Esophagus (tissue), 2 donors: ENCODE measurements around the gene MPZL2. TPM values are rescaled to one million over a fixed set of nuclear protein-coding genes. Genes with fewer than 3 reads are reported as not detected.
A peak's percentile ranks its signal among the peaks of the same experiment; 100 is the strongest.

Experiments
- H3K27ac ChIP-seq, 2 donors: one replicate each; pipeline ENCODE4 v1.5.1; 2013; ENCODE audit warnings: low read depth in 2 of 2, mild to moderate bottlenecking in 2 of 2, inconsistent platforms in 1 of 2, low read length in 1 of 2, moderate library complexity in 1 of 2
- H3K27me3 ChIP-seq, 2 donors: one replicate each; pipeline ENCODE4 v1.6.1; 2013; ENCODE audit warnings: low read length in 2 of 2, control low read depth in 1 of 2, mild to moderate bottlenecking in 1 of 2; ENCODE audit not compliant: insufficient read depth in 2 of 2, control insufficient read depth in 1 of 2
- H3K36me3 ChIP-seq, 2 donors: one replicate each; pipeline ENCODE4 v1.6.1; 2013; ENCODE audit warnings: low read length in 1 of 2; ENCODE audit not compliant: control insufficient read depth in 2 of 2, insufficient read depth in 2 of 2
- H3K4me1 ChIP-seq, 2 donors: one replicate each; pipeline ENCODE4 v1.6.1; 2013; ENCODE audit warnings: low read length in 1 of 2; ENCODE audit not compliant: control insufficient read depth in 2 of 2, insufficient read depth in 2 of 2
- H3K4me3 ChIP-seq, 2 donors: one replicate each; pipeline ENCODE4 v1.5.1; 2013; ENCODE audit warnings: low read length in 2 of 2, mild to moderate bottlenecking in 2 of 2, low read depth in 1 of 2, moderate library complexity in 1 of 2
- H3K9me3 ChIP-seq, 2 donors: one replicate each; pipeline ENCODE4 v1.6.1; 2013; ENCODE audit warnings: mild to moderate bottlenecking in 2 of 2, low read depth in 1 of 2, low read length in 1 of 2, moderate library complexity in 1 of 2; ENCODE audit not compliant: control insufficient read depth in 2 of 2, insufficient read depth in 1 of 2
- WGBS, 2 donors: extraction: QIAGEN DNeasy Blood & Tissue Kit; methylation state at CpG; one replicate each; pipeline ENCODE4 v1.1.7; 2013; 5-methylcytosine and 5-hydroxymethylcytosine counted together
- polyA plus RNA-seq, 2 donors: library from polyadenylated mRNA; stranded (reverse); fragments of 200-250 nt; gene quantifications; one replicate each; pipeline ENCODE4 v1.2.3, GENCODE V29; 2013
- donor health status: healthy with polysubstance abuse.
- donor health status: Bipolar disorder and iron deficiency.

Gene MPZL2
- polyA plus RNA-seq, 2 donors: 150 to 185 TPM

DNA sequence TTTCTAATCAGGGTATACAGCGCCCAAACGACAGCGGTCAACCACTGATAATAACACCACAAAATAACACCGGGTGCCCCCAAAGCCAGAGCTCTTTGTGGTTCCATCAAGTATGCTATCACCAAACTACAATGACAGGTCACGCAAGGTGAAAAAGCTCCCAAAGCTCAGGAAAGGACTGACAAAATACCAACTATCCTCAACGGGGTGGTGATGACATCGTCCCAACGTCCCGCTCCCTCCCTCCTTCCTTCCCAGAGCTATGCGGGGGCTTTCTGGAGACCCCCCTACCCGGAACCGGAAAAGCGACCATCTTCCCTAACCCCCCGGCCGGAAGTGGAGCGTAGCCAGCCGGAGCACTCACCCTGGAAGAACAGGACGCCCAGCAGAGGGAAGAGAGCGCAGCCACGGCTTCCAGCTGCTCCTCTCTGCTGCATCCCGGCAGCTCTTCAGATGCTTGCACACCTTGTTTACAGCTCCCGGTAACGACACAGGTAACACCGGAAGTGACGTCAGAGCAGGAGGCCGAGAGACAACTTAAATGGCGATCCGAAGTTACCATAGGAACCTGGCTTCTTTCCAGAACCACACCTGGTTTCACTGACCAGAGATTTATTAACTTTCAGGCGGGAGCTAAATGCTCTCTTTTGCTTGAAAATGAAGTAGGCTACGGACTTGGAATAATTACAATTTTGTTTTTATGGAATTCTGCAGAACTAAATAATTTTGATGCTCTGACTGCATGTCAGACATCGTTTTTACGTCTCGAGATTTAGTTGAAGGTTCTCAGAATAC, 12.0 kb downstream of the MPZL2 start, which contains the start of gene MPZL3:
MPZL3 (minus strand) TSS at position 508 of the 795 bp plus-strand sequence; CDS start at position 437, 71 bp downstream.
- Histone ChIP-seq H3K9me3 (no peaks in the 10 kb centered on the region), H3K4me3 (peak within 1 kb of the TSS; percentile 68 to 92), H3K27me3 (no peaks in the 10 kb centered on the region), H3K4me1 (no peaks in the 10 kb centered on the region), H3K27ac (peak within 1 kb of the TSS; percentile 85 to 99), H3K36me3 (no peaks in the 10 kb centered on the region)
- WGBS, 2 donors: 2 to 4% methylated on average over 33 of the region's 33 CpGs

DNA sequence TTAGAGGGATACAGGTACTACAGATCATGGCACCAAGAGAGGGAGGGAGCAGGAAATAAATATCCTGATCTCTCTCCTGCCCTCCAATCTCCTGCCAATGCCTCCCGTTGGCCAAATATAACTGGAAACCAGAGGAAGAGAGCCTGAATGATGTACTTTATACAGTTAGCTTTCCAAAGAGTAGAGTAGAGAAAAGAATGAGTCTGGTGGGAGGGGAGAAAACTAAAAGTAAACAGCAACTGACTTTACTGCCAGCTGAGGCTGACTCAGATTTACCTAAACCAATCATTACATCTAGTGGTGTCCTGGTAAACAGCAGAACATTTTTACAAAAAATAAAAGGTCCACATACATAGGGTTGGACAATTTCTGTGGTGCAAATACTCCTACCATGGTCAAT, 17.1 kb downstream of the MPZL2 start:
- Histone ChIP-seq H3K4me3 (no peak overlapping the region), H3K27ac (peak overlapping the region; percentile 55 to 64), H3K36me3 (no peaks in the 10 kb centered on the region), H3K27me3 (no peaks in the 10 kb centered on the region), H3K4me1 (peaks cover 0 to 6% of the 10 kb centered on the region in 2 donors), H3K9me3 (no peaks in the 10 kb centered on the region)
- WGBS, 2 donors: 32 to 39% methylated on average over 1 of the region's 1 CpG

DNA sequence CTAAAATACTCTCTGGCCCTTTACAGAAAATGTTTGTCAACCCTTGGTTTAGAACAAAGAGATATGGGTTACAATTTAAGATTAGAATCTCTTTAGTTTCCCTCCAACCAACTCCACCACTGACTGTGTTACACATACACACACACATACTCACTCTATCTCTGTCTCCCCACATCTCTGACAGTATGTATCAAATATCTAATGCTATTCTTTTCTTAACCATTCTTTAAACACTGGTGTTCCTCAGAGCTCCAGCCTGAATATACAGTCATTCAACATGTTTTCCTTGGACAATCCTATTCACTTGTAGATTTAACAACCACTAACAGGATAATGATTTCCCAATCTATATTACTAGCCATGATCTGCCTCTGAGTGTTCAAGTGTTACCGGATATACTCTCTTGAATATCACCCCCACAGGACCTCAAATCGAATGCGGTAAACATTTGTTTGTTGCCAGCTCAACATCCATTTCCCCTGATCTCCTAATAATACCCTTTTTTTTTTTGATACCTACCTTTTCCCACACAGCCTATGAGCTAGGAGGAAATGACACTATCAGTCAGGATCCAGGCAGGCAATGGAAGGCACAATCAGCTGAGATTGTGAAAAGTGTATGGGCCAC, 18.0 kb downstream of the MPZL2 start:
- no peaks in the 10 kb centered on the region for H3K9me3 ChIP-seq
- no peak overlapping the region for H3K4me3 ChIP-seq
- no peaks in the 10 kb centered on the region for H3K36me3 ChIP-seq
- 80 to 89% methylated on average over 3 of the region's 3 CpGs for WGBS, 2 donors
- peaks cover 0 to 10% of the 10 kb centered on the region in 2 donors for H3K4me1 ChIP-seq
- no peak overlapping the region for H3K27ac ChIP-seq
- H3K27me3 ChIP-seq: no peaks in the 10 kb centered on the region

DNA sequence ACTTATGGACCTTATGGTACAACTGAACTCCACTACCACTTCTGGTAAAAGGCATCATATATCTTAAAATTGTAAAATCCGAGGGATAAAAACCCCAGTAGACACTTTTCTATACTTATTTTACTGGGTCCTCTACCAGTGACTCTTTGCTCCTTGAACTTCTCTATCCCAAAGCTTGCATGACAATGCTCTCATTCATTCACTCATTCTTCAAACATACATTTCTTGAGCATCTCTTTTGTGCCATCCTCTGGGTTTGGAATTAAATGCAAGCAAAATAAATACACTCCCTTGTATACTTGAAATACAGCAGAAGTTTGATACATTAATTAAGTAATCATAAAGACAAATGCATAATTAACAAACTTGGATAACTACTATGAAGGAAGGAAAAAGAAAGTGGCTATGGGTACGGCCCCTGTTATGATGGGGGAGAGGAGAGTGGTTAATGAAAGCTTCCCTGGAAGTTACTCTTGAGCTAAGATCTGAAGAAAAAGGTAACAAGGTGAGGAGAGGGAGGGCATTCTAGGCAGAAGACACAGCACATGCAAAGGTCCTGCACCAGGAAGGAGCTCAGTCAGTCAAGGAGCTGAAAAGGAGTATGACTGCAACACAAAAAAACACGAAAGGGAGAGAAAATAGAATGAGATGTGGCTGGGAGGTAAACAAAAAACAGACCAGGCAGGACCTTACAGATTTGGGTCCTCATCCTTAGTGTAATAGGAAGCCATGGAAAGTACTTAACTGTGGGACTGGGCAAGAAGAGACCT, 19.9 kb downstream of the MPZL2 start:
- Histone ChIP-seq H3K9me3 (no peaks in the 10 kb centered on the region), H3K27me3 (no peaks in the 10 kb centered on the region), H3K27ac (no peak overlapping the region), H3K4me1 (peaks cover 0 to 10% of the 10 kb centered on the region in 2 donors), H3K36me3 (no peaks in the 10 kb centered on the region), H3K4me3 (no peak overlapping the region)
- 70 to 87% methylated on average over 3 of the region's 3 CpGs for WGBS, 2 donors

DNA sequence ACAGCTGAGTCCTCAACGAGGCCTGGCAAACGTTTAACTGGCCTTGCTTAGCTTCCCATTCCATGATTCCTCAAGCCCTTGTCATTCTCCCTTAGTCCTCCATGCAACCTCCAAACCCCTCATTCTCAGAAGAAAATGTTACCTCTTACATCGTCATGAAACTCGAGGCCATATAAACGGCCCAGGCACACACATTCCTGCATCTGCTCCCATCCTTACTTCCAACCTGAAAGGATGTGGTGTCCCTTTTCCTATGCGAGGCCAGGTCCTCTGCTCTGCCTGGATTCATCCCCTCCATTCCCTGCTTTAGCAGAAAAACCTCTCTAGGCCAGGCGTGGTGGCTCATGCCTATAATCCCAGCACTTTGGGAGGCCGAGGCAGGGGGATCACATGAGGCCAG, 20.9 kb downstream of the MPZL2 start:
- H3K36me3 ChIP-seq: no peaks in the 10 kb centered on the region
- H3K27ac ChIP-seq: peak overlapping the region; percentile 16 to 69
- 70 to 81% methylated on average over 8 of the region's 8 CpGs for WGBS, 2 donors
- H3K4me3 ChIP-seq: no peak overlapping the region
- no peaks in the 10 kb centered on the region for H3K9me3 ChIP-seq
- H3K27me3 ChIP-seq: no peaks in the 10 kb centered on the region
- peaks cover 0 to 10% of the 10 kb centered on the region in 2 donors for H3K4me1 ChIP-seq

DNA sequence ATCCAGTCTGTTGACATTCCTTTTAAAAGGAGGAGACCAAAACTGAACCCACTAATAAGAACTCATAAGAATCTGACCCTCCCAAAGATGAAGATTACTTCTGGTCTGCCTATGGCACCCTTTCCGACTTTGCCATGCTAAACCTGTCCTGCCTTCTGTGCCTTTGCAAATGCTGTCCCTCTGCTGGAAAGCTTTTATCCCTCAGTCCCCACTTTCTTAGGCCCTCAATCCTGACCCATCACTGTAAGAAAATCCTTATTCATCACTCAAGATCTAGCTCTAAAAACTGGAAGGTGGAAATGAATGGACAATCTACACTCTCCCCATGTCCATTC, 22.4 kb downstream of the MPZL2 start:
- Histone ChIP-seq H3K4me1 (peaks cover 0 to 8% of the 10 kb centered on the region in 2 donors), H3K4me3 (no peak overlapping the region)
- 31 to 53% methylated on average over 1 of the region's 1 CpG for WGBS, 2 donors

DNA sequence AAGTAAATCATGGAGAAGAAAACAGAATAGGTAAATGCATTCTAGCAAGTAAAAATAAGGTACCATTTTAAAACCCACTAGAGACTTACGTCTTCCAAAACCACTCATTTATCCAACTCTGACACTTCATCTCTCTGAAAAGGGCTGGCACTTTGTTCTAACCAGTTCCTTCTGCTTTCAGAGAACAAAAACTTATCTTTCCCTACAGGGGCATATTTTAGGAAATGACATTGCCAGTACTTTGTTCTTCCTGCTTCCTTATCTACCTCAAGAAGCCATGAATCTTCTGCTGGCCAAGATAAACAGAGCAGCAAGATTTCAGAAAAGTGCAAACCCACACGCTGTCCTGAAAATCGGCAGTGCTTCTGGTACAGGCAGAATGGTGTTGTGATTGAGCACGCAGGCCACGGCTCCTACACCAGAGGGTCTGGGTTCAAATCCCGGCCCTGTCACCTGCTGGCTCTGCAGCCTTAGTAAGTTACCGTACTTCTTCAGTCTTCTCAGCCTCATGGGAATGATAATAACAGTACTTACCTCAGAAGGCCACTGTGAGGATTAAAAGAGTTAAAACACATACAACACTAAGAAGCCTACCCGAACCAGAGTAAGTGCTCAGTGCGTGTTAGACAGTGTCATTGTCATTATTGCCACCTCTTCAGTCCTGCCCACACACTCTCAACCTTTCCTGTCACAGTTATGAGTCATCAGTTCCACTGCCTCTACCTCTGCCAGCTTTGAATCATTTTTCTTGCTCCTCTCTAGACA, 22.9 kb downstream of the MPZL2 start:
- H3K27ac ChIP-seq: peak overlapping the region; percentile 96 to 98
- no peaks in the 10 kb centered on the region for H3K36me3 ChIP-seq
- H3K27me3 ChIP-seq: no peaks in the 10 kb centered on the region
- peaks cover 0 to 7% of the 10 kb centered on the region in 2 donors for H3K4me1 ChIP-seq
- no peaks in the 10 kb centered on the region for H3K9me3 ChIP-seq
- 22 to 32% methylated on average over 9 of the region's 9 CpGs for WGBS, 2 donors
- H3K4me3 ChIP-seq: peak overlapping the region; percentile 24 to 29

More for the DNA sequence above, 22.4 kb downstream of the MPZL2 start:
- Histone ChIP-seq H3K9me3 (no peaks in the 10 kb centered on the region), H3K27me3 (no peaks in the 10 kb centered on the region), H3K36me3 (no peaks in the 10 kb centered on the region), H3K27ac (peak overlapping the region; percentile 96 to 98)

DNA sequence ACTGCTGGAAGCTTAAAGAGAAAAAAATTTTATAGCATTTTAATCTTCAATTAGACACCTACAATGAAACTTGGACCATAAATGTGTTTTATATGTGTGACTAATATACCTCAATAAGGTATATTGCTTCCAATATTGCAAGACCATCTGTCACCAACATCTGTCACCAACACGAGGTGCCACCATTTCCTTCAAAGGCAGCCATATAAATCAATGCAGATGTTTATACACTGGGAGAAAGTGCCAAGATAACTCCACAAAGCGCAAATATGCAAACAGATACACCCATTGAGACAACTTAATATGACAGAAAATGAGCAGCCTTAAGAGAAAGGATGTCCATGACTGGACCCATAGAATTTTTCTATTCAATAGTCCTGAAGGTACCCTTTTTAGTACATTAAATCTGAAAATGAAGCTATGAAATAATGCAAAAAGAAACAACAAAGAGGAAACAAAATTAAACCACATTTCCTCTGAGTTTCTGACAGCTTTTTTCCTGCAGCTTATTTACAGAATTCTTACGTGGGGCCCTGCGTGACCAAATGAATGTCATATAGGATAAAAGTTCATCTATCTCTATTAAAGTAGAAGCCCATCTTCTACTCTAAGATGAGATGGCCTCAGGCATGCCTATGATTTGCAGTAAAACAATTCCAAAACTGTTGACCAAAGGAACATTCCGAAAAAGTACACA, 24.4 kb downstream of the MPZL2 start:
- Histone ChIP-seq H3K4me3 (peak overlapping the region in 1 of 2 donors; percentile 8), H3K36me3 (no peaks in the 10 kb centered on the region), H3K27ac (peak overlapping the region; percentile 34 to 53), H3K4me1 (peaks cover 0 to 7% of the 10 kb centered on the region in 2 donors), H3K9me3 (no peaks in the 10 kb centered on the region), H3K27me3 (no peaks in the 10 kb centered on the region)
- WGBS, 2 donors: 70 to 72% methylated on average over 5 of the region's 5 CpGs
